Astrocyte of the cerebellum (primary cell): ENCODE results near the gene HMX1.

Experiments
- DNase-seq: peaks from one replicate; pipeline ENCODE4 v3.0.0-alpha.2; 2011; ENCODE audit warnings: low read depth
- H3K4me3 ChIP-seq: 2 replicates; pipeline ENCODE4 v1.5.1; 2011; ENCODE audit warnings: mild to moderate bottlenecking, low read depth, low read length, moderate library complexity
- CTCF ChIP-seq: IDR thresholded peaks from 2 replicates; pipeline ENCODE4 v1.5.1; 2012; ENCODE audit warnings: low read length, low read depth, moderate library complexity, mild to moderate bottlenecking; ENCODE audit errors: missing control alignments
- in situ Hi-C: cut with HindIII; loops from 2 replicates; pipeline ENCODE4 v1.10.0; 2017; ENCODE audit warnings: low sequenced_read_pairs

Gene HMX1

GRCh38 chr4:8857766-8858700 is 13.6 kb downstream of the HMX1 start:
- in situ Hi-C loops, result no loop called here
- no peak for DNase-seq
- no peak overlapping the region for H3K4me3 ChIP-seq

GRCh38 chr4:8856835-8857621 is 14.6 kb downstream of the HMX1 start:
- no peak for DNase-seq
- in situ Hi-C loops, result no loop called here
- no peak for TF ChIP-seq CTCF
- no peak overlapping the region for H3K4me3 ChIP-seq

More at GRCh38 chr4:8857766-8858700, 13.6 kb downstream of the HMX1 start:
- TF ChIP-seq CTCF, result no peak

GRCh38 chr4:8855818-8856245 is 15.8 kb downstream of the HMX1 start:
- DNase-seq, result no peak
- TF ChIP-seq CTCF, result no peak
- in situ Hi-C loops, result no loop called here
- H3K4me3 ChIP-seq, result no peak overlapping the region

- in situ Hi-C loops, result no loop called here
- no peak overlapping the region for H3K4me3 ChIP-seq
- no peak for DNase-seq
Measured at GRCh38 chr4:8854931-8855330, 16.7 kb downstream of the HMX1 start.

GRCh38 chr4:8854016-8854415 is 17.6 kb downstream of the HMX1 start:
- H3K4me3 ChIP-seq, result no peak overlapping the region
- in situ Hi-C loops, result no loop called here
- TF ChIP-seq CTCF, result no peak

More at GRCh38 chr4:8854931-8855330, 16.7 kb downstream of the HMX1 start:
- no peak for TF ChIP-seq CTCF

GRCh38 chr4:8853249-8853648 is 18.4 kb downstream of the HMX1 start:
- DNase-seq, result no peak
- no peak for TF ChIP-seq CTCF
- in situ Hi-C loops, result no loop called here
- H3K4me3 ChIP-seq, result no peak overlapping the region

More at GRCh38 chr4:8854016-8854415, 17.6 kb downstream of the HMX1 start:
- DNase-seq, result no peak
